Small intestine (tissue), 7 donors: ENCODE results near the gene AMIGO2. TPM values are rescaled to one million over a fixed set of nuclear protein-coding genes. Genes with fewer than 3 reads are reported as not detected.

ENCODE experiments used
- DNase-seq, 2 donors: peaks; one replicate each; pipeline versions ENCODE4 v3.0.0 to v3.0.0-alpha.2; 2013
- FAIRE-seq: peaks from 2 replicates; lab custom pipeline; 2012; peaks lifted over from hg19 to GRCh38; lab: Jason Lieb, UNC
- H3K27ac ChIP-seq, 3 donors: one replicate each; pipeline ENCODE4 v1.5.1; 2013; ENCODE audit warnings: low read length in 2 of 3, mild to moderate bottlenecking in 2 of 3, control low read depth in 1 of 3, inconsistent platforms in 1 of 3, low read depth in 1 of 3, moderate library complexity in 1 of 3
- H3K27me3 ChIP-seq, 3 donors: one replicate each; pipeline ENCODE4 v1.6.1; 2013; ENCODE audit warnings: low read length in 3 of 3, inconsistent platforms in 1 of 3; ENCODE audit not compliant: control insufficient read depth in 3 of 3, insufficient read depth in 3 of 3
- H3K36me3 ChIP-seq, 3 donors: one replicate each; pipeline ENCODE4 v1.6.1; 2013; ENCODE audit warnings: low read length in 3 of 3, inconsistent platforms in 1 of 3, low read depth in 1 of 3, mild to moderate bottlenecking in 1 of 3, moderate library complexity in 1 of 3; ENCODE audit not compliant: control insufficient read depth in 3 of 3, insufficient read depth in 2 of 3
- H3K4me1 ChIP-seq, 3 donors: one replicate each; pipeline ENCODE4 v1.6.1; 2013; ENCODE audit warnings: low read length in 2 of 3, inconsistent platforms in 1 of 3, low read depth in 1 of 3, mild to moderate bottlenecking in 1 of 3, moderate library complexity in 1 of 3; ENCODE audit not compliant: control insufficient read depth in 3 of 3, insufficient read depth in 2 of 3
- H3K4me3 ChIP-seq, 3 donors: one replicate each; pipeline ENCODE4 v1.5.1; 2013; ENCODE audit warnings: low read length in 3 of 3, control low read depth in 1 of 3, inconsistent platforms in 1 of 3, low read depth in 1 of 3, mild to moderate bottlenecking in 1 of 3, moderate library complexity in 1 of 3
- H3K9me3 ChIP-seq, 2 donors: one replicate each; pipeline ENCODE4 v1.6.1; 2013; ENCODE audit warnings: low read depth in 1 of 2, low read length in 1 of 2; ENCODE audit not compliant: control insufficient read depth in 2 of 2, insufficient read depth in 1 of 2
- WGBS, 3 donors: extraction: QIAGEN DNeasy Blood & Tissue Kit; methylation state at CpG; one replicate each; pipeline ENCODE4 v1.1.7; 2013; 5-methylcytosine and 5-hydroxymethylcytosine counted together
- polyA plus RNA-seq, 4 donors: library from polyadenylated mRNA; stranded (reverse) in 3 of 4; unstranded in 1 of 4; fragments of 200-250 nt in 3 of 4; fragments of 120-200 nt in 1 of 4; gene quantifications; one replicate each; pipeline versions ENCODE4 v1.2.1 to v1.2.3, GENCODE V29; 2013
- donor health status: healthy with polysubstance abuse.
- donor health status: control.
- donor health status: control.
- donor health status: Bipolar disorder and iron deficiency.
- donor health status: healthy.

AMIGO2 gene
- polyA plus RNA-seq, 4 donors = 0.22 to 17.3 (median 4.2) TPM

GRCh38 chr12:47095446-47096236 is 15.9 kb upstream of the AMIGO2 start:
- DNase-seq = no peak
- no peaks in the 10 kb centered on the region for H3K36me3 ChIP-seq
- H3K27ac ChIP-seq = no peak overlapping the region
- no peak overlapping the region for H3K4me3 ChIP-seq
- no peaks in the 10 kb centered on the region for H3K4me1 ChIP-seq
- no peaks in the 10 kb centered on the region for H3K9me3 ChIP-seq
- H3K27me3 ChIP-seq = no peaks in the 10 kb centered on the region
- 63 to 83% (median 82%) methylated on average over 3 of the region's 3 CpGs for WGBS, 3 donors
- no peak for FAIRE-seq

- H3K27ac ChIP-seq = no peak overlapping the region
- no peak overlapping the region for H3K4me3 ChIP-seq
- no peak for DNase-seq
- no peaks in the 10 kb centered on the region for H3K4me1 ChIP-seq
- no peak for FAIRE-seq
- no peaks in the 10 kb centered on the region for H3K9me3 ChIP-seq
- 84 to 85% (median 84%) methylated on average over 4 of the region's 4 CpGs for WGBS, 3 donors
- H3K36me3 ChIP-seq = no peaks in the 10 kb centered on the region
- no peaks in the 10 kb centered on the region for H3K27me3 ChIP-seq
Measured at GRCh38 chr12:47094804-47095203, 15.0 kb upstream of the AMIGO2 start.

- no peak overlapping the region for H3K4me3 ChIP-seq
- FAIRE-seq (no peak), DNase-seq (no peak)
- no peaks in the 10 kb centered on the region for H3K9me3 ChIP-seq
- WGBS, 3 donors = 87% methylated on average over 2 of the region's 2 CpGs
- H3K36me3 ChIP-seq = no peaks in the 10 kb centered on the region
- H3K27me3 ChIP-seq = no peaks in the 10 kb centered on the region
- H3K27ac ChIP-seq = no peak overlapping the region
- H3K4me1 ChIP-seq = peaks cover 0 to 18% (median 0%) of the 10 kb centered on the region in 3 donors
Measured at GRCh38 chr12:47091009-47091408, 11.2 kb upstream of the AMIGO2 start.

GRCh38 chr12:47088021-47088944 is 8.5 kb upstream of the AMIGO2 start:
- peak; percentile 26 to 64 for DNase-seq
- FAIRE-seq = no peak
- H3K4me1 ChIP-seq = peaks cover 0 to 37% (median 0%) of the 10 kb centered on the region in 3 donors
- H3K27ac ChIP-seq = peak overlapping the region in 1 of 3 donors; percentile 54
- no peaks in the 10 kb centered on the region for H3K9me3 ChIP-seq
- H3K27me3 ChIP-seq = no peaks in the 10 kb centered on the region
- no peak overlapping the region for H3K4me3 ChIP-seq
- H3K36me3 ChIP-seq = no peaks in the 10 kb centered on the region
- WGBS, 3 donors = 50 to 56% (median 54%) methylated on average over 7 of the region's 7 CpGs

- H3K4me3 ChIP-seq = no peak overlapping the region
- H3K9me3 ChIP-seq = no peaks in the 10 kb centered on the region
- no peak for DNase-seq
- H3K27ac ChIP-seq = peak overlapping the region in 1 of 3 donors; percentile 48
- H3K27me3 ChIP-seq = no peaks in the 10 kb centered on the region
- FAIRE-seq = no peak
- 58 to 69% (median 62%) methylated on average over 2 of the region's 2 CpGs for WGBS, 3 donors
- H3K4me1 ChIP-seq = peaks cover 0 to 37% (median 0%) of the 10 kb centered on the region in 3 donors
- H3K36me3 ChIP-seq = no peaks in the 10 kb centered on the region
Measured at GRCh38 chr12:47087088-47087688, 7.4 kb upstream of the AMIGO2 start.

- Histone ChIP-seq H3K27me3 (no peaks in the 10 kb centered on the region), H3K36me3 (no peaks in the 10 kb centered on the region), H3K4me3 (no peak overlapping the region), H3K9me3 (no peaks in the 10 kb centered on the region), H3K4me1 (peaks cover 0 to 40% (median 3%) of the 10 kb centered on the region in 3 donors), H3K27ac (no peak overlapping the region)
- FAIRE-seq (no peak), DNase-seq (peak; percentile 42 to 49)
- WGBS, 3 donors = 50 to 66% (median 52%) methylated on average over 6 of the region's 6 CpGs
Measured at GRCh38 chr12:47085815-47086252, 6.1 kb upstream of the AMIGO2 start.

GRCh38 chr12:47084172-47084571 is 4.4 kb upstream of the AMIGO2 start:
- Histone ChIP-seq H3K27me3 (no peaks in the 10 kb centered on the region), H3K4me3 (no peak overlapping the region), H3K4me1 (peaks cover 0 to 42% (median 3%) of the 10 kb centered on the region in 3 donors), H3K9me3 (no peaks in the 10 kb centered on the region), H3K27ac (no peak overlapping the region), H3K36me3 (no peaks in the 10 kb centered on the region)
- DNase-seq (no peak), FAIRE-seq (no peak)
- 62 to 75% (median 71%) methylated on average over 1 of the region's 1 CpG for WGBS, 3 donors
